ENCODE results near the gene ANXA5.

ANXA5 gene

GRCh38 chr4:121709766-121710405 lies 13.1 kb upstream of the ANXA5 start:
- Histone ChIP-seq H3K9me3 (ENCODE audit: control insufficient read depth, low read length) (no peaks in the 10 kb centered on the region), H3K4me3 (ENCODE audit: low read depth, low read length) (no peak overlapping the region), H3K36me3 (ENCODE audit: control insufficient read depth, insufficient read depth, low read length) (no peaks in the 10 kb centered on the region), H3K27me3 (ENCODE audit: control insufficient read depth, insufficient read depth, low read length) (no peaks in the 10 kb centered on the region), H3K79me2 (no peaks in the 10 kb centered on the region), H3K4me2 (ENCODE audit: low read length) (no peak overlapping the region), H3K27ac (no peak overlapping the region), H3K9ac (no peak overlapping the region), H3K4me1 (no peaks in the 10 kb centered on the region), H2AFZ (no peak overlapping the region)
- TF ChIP-seq, protein P1, sequence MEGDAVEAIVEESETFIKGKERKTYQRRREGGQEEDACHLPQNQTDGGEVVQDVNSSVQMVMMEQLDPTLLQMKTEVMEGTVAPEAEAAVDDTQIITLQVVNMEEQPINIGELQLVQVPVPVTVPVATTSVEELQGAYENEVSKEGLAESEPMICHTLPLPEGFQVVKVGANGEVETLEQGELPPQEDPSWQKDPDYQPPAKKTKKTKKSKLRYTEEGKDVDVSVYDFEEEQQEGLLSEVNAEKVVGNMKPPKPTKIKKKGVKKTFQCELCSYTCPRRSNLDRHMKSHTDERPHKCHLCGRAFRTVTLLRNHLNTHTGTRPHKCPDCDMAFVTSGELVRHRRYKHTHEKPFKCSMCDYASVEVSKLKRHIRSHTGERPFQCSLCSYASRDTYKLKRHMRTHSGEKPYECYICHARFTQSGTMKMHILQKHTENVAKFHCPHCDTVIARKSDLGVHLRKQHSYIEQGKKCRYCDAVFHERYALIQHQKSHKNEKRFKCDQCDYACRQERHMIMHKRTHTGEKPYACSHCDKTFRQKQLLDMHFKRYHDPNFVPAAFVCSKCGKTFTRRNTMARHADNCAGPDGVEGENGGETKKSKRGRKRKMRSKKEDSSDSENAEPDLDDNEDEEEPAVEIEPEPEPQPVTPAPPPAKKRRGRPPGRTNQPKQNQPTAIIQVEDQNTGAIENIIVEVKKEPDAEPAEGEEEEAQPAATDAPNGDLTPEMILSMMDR (IDR thresholded peaks at IDR 0.05) = no peak

GRCh38 chr4:121707344-121707743 lies 10.6 kb upstream of the ANXA5 start:
- H3K27me3 ChIP-seq (ENCODE audit: control insufficient read depth, insufficient read depth, low read length) = no peaks in the 10 kb centered on the region
- no peak overlapping the region for H3K9ac ChIP-seq
- TF ChIP-seq, protein P1 (IDR thresholded peaks at IDR 0.05) = no peak
- no peaks in the 10 kb centered on the region for H3K9me3 ChIP-seq (ENCODE audit: control insufficient read depth, low read length)
- H2AFZ ChIP-seq = no peak overlapping the region
- H3K4me1 ChIP-seq = no peaks in the 10 kb centered on the region
- no peak overlapping the region for H3K4me2 ChIP-seq (ENCODE audit: low read length)
- H3K27ac ChIP-seq = no peak overlapping the region
- H3K79me2 ChIP-seq = no peaks in the 10 kb centered on the region
- H3K4me3 ChIP-seq (ENCODE audit: low read depth, low read length) = no peak overlapping the region
- H3K36me3 ChIP-seq (ENCODE audit: control insufficient read depth, insufficient read depth, low read length) = no peaks in the 10 kb centered on the region

DNA sequence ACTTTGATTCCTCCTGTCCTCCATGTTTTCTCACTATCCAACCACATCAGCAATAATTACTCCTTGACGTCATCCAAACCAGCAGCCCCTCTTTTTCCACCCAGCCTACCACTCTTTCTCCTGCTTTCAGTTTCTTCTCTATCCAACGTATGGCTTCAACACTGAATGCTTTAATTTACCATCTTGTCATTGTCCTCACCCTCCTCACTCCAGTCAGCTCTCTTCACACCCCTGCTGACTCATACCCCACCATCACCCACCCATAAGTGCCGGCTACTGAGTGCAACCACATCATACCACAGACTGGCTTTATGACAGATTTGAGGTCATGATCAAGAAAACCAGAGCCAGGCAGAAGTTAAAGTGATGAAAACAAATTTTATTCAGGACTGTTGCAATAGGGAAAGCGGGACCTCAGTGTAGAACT lies 9.8 kb upstream of the ANXA5 start:
- no peak overlapping the region for H3K4me2 ChIP-seq (ENCODE audit: low read length)
- no peak overlapping the region for H2AFZ ChIP-seq
- H3K9ac ChIP-seq = no peak overlapping the region

GRCh38 chr4:121705521-121705920 lies 8.7 kb upstream of the ANXA5 start:
- no peaks in the 10 kb centered on the region for H3K79me2 ChIP-seq
- no peaks in the 10 kb centered on the region for H3K9me3 ChIP-seq (ENCODE audit: control insufficient read depth, low read length)
- no peaks in the 10 kb centered on the region for H3K27me3 ChIP-seq (ENCODE audit: control insufficient read depth, insufficient read depth, low read length)
- no peak overlapping the region for H3K4me2 ChIP-seq (ENCODE audit: low read length)
- no peak overlapping the region for H3K4me3 ChIP-seq (ENCODE audit: low read depth, low read length)
- no peaks in the 10 kb centered on the region for H3K36me3 ChIP-seq (ENCODE audit: control insufficient read depth, insufficient read depth, low read length)
- no peak overlapping the region for H3K27ac ChIP-seq
- TF ChIP-seq, protein P1 (IDR thresholded peaks at IDR 0.05) = no peak
- H3K4me1 ChIP-seq = no peaks in the 10 kb centered on the region
- no peak overlapping the region for H2AFZ ChIP-seq
- no peak overlapping the region for H3K9ac ChIP-seq

More for the DNA sequence above, 9.8 kb upstream of the ANXA5 start:
- TF ChIP-seq, protein P1 (IDR thresholded peaks at IDR 0.05) = no peak
- Histone ChIP-seq H3K27me3 (ENCODE audit: control insufficient read depth, insufficient read depth, low read length) (no peaks in the 10 kb centered on the region), H3K4me1 (no peaks in the 10 kb centered on the region), H3K36me3 (ENCODE audit: control insufficient read depth, insufficient read depth, low read length) (no peaks in the 10 kb centered on the region), H3K9me3 (ENCODE audit: control insufficient read depth, low read length) (no peaks in the 10 kb centered on the region), H3K4me3 (ENCODE audit: low read depth, low read length) (no peak overlapping the region), H3K79me2 (no peaks in the 10 kb centered on the region), H3K27ac (no peak overlapping the region)

DNA sequence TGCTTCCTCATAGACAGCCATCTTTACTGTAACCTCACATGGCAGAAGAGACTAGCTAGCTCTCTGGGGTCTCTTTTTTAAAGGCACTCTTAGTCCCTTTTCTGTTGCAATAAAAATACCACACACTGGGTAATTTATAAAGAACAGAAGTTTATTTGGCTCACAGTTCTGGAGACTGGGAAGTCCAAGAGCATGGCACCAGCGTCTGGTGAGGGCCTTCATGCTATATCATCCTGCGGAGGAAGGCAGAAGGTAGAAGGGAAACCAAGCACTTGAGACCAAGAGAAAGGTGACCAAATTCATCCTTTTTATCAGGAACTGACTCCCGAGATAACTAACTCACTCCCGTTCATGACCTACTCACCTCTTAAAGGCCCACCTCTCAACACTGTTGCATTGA lies 5.4 kb upstream of the ANXA5 start:
- no peak overlapping the region for H3K4me2 ChIP-seq (ENCODE audit: low read length)
- H2AFZ ChIP-seq = no peak overlapping the region
- no peaks in the 10 kb centered on the region for H3K36me3 ChIP-seq (ENCODE audit: control insufficient read depth, insufficient read depth, low read length)
- H3K9me3 ChIP-seq (ENCODE audit: control insufficient read depth, low read length) = no peaks in the 10 kb centered on the region
- H3K4me1 ChIP-seq = no peaks in the 10 kb centered on the region
- no peaks in the 10 kb centered on the region for H3K27me3 ChIP-seq (ENCODE audit: control insufficient read depth, insufficient read depth, low read length)
- H3K79me2 ChIP-seq = no peaks in the 10 kb centered on the region
- no peak overlapping the region for H3K27ac ChIP-seq
- TF ChIP-seq, protein P1 (IDR thresholded peaks at IDR 0.05) = no peak
- H3K4me3 ChIP-seq (ENCODE audit: low read depth, low read length) = no peak overlapping the region
- no peak overlapping the region for H3K9ac ChIP-seq

All from parathyroid adenoma (tissue), 2 donors.